Fibroblast of skin of right quadriceps (primary cell): ENCODE results near the gene NOLC1.

Source experiments
- DNase-seq: peaks from one replicate; pipeline ENCODE4 v3.0.0-alpha.2; 2013

NOLC1 gene

DNA sequence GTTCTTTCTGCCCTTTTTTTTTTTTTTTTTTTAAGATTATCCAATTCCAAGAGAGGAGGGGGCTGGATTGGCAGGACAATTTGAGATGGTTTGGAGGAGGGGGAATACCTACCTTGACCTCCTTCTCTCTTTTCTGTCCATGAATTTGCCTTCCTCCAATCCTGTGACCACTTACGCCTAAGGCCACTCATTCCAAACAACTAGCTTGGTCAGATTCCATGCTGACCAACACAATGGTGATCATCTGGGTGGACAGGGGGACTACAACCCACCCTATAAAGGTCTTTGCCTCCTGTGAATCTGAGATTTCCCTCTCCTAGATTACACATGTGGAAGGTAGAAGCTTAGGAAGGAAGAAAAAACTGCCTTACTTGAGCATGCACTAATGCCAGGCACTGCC, 29.7 kb upstream of the NOLC1 start:
- no peak for DNase-seq

DNA sequence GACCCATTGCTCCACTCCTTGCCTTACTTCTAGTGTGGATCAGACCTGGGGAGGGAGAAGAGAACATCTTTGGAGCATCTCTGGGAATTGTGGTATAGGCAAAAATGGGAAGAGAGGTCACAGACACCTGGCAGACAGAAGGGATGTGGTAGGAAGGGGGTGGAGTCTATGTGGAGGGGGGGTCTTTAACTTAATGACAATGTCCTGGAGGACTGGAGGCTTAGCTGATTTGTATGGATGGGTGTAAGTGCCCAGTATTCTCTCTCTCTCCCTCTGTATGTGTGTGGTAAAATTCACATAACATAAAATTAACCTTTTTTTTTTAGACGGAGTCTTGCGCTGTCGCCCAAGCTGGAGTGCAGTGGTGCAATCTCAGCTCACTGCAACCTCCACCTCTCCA, 29.0 kb upstream of the NOLC1 start:
- DNase-seq, result no peak

DNA sequence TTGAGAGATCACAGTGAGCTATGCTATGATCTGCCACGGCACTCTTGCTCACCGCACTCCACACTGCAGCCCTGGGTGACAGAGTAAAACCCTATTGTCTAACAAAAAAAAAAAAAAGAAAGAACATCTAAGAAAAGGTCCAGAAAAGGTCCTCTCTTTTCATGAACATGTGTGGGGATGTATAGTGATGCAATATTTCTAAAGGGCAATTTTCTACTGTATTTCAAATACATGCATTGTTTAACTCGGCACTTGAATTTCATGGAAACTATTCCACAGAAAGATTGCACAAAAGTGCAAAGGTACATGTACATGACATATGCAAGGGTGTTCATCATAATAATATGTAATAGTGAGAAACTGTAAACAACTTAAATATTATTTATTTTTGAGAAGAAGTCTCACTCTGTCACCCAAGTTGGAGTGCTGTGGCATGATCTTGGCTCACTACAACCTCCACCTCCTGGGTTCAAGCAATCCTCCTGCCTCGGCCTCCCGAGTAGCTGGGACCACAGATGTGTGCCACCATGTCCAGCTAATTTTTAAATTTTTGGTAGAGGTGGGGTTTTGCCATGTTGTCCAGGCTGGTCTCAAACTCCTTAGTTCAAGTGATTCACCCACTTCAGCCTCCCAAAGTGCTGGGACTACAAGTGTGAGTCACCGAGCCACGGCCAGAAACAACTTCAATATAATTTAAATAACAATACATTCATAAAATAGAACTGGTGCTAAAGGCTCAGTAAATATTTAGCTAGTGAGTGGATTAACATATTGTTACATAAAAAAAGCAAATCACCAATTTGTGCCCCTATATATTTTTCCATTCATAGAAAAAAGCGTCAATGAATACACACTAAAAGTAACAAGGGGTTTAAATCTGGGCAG, 20.7 kb upstream of the NOLC1 start:
- DNase-seq, result peak; percentile 47

DNA sequence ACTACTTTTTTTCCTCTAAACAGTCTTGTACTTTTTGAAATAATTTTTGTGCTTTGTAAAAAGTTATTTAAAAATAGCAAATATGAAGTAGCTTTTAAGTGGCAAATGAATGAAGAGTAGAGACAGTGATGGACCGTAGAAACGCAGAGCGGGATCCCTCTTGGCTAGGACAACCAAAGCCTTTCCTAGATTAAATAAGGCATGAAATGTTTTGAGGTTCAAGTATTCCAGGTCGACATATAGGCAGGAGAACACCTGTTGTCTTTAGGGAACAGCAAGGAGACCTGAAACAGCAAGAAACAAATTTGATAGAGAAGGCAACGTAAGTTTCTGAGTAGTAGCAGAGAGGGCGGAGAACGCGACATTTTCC, 20.0 kb upstream of the NOLC1 start:
- no peak for DNase-seq

DNA sequence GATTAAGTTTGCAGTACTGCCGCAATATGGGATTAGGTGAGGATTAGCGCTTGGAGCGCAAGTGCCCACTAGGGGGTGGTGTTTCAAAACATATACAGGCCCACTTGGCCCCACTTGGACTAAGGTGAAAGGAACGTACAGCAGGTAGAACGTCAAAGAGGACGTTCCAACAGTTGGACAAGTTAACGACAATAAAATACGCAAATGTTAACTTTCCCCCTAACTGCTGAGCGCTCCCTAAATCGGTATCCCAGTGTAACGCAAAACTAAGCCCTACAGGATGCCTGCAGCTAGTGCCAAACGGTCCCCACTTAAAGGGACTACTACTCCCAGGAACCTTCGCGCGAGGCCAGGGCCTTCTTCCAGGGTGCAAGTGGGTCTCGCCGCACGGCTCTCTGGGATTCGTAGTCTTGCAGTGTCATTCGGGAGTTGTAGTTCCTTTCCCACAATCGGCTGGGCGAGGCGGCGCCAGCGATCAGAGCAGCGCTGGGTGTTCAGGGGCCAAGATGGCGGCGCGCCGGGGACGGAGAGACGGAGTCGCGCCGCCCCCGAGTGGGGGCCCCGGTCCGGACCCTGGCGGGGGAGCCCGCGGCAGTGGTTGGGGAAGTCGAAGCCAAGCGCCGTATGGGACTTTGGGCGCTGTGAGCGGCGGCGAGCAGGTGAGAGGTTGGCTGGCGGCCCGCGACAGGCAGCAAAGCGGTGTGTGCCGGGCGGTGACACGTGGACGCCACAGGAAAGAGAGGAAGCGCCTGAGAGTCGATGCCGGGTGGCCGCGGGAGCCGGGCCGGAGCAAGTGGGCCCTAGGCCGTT, 19.4 kb upstream of the NOLC1 start, which contains the start of gene PPRC1:
PPRC1 (plus strand) TSS at position 478 of the 810 bp plus-strand sequence; CDS start at position 507, 29 bp downstream.
- DNase-seq, result peak; percentile 99

DNA sequence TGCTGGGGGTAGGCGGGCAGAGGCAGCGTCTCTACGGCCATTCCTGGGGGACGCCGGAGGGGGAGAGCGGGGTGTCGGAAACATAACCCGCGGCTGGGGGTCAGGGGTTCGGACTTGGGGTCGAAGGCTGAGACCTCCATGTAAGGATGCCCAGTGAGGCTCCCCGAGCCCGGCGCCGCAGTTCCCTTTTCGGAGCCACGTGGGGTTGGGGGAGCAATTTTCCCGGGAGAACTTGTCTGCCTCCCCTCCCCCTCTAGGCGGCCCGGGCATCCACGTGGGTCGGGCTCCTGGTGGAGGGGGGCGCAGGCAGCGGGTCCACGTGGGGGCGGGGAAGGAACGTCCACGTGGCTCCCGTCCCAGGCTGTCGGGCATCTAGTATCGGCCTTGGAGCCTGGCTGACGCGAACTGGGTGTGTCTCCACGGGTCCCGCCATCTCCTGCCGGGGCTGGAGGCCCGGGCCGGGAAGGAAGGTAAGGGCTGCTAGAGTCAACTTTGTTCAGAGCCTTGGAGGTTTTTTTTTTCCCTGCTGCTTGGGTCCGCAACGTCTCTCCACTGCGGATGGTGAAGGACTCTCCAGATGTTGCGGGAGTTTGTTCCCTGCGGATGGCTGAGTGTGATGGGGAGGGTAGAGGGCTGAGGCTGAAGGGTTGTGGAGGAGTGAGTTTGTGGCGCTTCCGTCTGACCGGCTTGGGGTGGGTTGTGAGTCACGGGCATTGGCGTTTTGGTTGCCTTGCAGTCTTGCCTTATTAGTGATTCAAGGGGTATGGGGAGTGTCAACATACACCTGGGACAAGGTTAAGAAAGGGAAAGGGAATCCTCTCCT, 18.6 kb upstream of the NOLC1 start:
- peak; percentile 82 for DNase-seq

DNA sequence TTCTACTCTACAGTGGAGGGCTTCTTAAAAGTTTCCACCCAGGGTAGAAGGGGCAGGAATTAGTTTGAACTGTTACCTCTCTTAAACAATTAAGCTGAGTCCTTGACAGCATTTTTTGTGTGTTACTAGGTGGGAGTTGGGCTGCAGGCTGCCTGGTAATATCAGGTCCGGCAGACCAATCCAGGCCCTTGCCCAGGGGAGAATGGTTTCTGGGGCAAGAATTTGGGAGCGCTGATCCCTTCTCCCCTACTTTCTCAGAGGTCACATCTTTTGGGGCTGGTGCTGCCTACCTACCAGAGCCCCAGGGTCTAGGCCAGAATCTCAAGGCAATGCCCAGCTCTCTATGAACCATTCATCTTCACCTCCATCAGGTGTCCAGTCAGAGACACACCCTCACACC, 17.8 kb upstream of the NOLC1 start:
- no peak for DNase-seq

DNA sequence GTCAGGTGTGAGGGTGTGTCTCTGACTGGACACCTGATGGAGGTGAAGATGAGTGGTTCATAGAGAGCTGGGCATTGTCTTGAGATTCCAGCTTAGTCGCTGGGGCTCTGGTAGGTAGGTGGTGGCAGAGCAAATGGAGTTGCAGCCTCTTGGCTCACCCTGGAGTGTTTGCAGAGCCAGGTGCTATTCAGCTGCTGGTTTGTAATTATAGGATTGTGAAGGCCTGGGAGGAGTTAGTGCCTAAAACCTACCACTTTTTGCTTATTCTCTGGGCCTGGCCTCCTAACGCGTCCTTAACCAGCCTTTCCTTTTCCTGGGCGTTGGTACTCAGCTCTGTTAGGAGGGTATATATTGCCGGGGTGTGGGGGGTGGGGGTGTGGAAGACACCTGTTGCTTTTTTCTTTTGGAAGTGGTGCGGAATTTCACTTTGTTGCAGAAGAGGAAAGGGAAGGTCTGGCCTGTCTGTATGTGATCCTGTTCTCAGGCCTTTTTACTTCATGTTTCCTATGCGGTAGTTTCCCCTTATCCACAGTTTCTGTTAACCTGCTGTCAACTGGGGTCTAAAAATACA, 16.1 kb upstream of the NOLC1 start:
- no peak for DNase-seq

DNA sequence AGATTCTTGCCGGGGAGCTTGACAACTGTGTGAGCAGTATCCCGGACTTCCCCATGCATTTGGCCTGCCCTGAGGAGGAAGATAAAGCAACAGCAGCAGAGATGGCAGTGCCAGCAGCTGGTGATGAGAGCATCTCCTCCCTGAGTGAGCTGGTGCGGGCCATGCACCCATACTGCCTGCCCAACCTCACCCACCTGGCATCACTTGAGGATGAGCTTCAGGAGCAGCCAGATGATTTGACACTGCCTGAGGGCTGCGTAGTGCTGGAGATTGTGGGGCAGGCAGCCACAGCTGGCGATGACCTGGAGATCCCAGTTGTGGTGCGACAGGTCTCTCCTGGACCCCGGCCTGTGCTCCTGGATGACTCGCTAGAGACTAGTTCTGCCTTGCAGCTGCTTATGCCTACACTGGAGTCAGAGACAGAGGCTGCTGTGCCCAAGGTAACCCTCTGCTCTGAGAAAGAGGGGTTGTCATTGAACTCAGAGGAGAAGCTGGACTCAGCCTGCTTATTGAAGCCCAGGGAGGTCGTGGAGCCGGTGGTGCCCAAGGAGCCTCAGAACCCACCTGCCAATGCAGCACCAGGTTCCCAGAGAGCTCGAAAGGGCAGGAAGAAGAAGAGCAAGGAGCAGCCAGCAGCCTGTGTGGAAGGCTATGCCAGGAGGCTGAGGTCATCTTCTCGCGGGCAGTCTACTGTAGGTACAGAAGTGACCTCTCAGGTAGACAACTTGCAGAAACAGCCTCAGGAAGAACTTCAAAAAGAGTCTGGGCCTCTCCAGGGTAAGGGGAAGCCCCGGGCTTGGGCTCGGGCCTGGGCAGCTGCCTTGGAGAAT, 12.7 kb upstream of the NOLC1 start:
- no peak for DNase-seq

DNA sequence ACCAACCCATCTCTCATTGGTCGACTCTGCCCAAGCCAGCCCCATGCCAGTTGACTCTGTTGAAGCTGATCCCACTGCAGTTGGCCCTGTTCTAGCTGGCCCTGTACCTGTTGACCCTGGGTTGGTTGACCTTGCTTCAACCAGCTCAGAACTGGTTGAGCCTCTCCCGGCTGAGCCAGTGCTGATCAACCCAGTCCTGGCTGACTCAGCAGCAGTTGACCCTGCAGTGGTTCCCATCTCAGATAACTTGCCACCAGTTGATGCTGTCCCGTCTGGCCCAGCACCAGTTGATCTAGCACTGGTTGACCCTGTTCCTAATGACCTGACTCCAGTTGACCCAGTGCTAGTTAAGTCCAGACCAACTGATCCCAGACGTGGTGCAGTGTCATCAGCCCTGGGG, 12.0 kb upstream of the NOLC1 start:
- no peak for DNase-seq

DNA sequence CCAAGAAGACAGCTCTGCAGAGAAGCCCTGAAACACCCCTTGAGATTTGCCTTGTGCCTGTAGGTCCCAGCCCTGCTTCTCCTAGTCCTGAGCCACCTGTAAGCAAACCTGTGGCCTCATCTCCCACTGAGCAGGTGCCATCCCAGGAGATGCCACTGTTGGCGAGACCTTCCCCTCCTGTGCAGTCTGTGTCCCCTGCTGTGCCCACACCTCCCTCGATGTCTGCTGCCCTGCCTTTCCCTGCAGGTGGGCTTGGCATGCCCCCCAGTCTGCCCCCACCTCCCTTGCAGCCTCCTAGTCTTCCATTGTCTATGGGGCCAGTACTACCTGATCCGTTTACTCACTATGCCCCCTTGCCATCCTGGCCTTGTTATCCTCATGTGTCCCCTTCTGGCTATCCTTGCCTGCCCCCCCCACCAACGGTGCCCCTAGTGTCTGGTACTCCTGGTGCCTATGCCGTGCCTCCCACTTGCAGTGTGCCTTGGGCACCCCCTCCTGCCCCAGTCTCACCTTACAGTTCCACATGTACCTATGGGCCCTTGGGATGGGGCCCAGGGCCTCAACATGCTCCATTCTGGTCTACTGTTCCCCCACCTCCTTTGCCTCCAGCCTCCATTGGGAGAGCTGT, 11.2 kb upstream of the NOLC1 start:
- no peak for DNase-seq

DNA sequence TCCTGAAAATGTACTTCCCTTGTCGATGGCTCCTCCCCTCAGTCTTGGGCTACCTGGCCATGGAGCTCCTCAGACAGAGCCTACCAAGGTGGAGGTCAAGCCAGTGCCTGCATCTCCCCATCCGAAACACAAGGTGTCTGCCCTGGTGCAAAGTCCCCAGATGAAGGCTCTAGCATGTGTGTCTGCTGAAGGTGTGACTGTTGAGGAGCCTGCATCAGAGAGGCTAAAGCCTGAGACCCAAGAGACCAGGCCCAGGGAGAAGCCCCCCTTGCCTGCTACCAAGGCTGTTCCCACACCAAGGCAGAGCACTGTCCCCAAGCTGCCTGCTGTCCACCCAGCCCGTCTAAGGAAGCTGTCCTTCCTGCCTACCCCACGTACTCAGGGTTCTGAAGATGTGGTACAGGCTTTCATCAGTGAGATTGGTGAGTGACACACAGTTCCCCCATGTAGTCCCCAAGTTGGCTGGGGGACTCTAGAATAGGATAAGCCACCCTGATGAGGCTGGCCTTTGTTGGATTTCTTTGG, 10.5 kb upstream of the NOLC1 start:
- no peak for DNase-seq

DNA sequence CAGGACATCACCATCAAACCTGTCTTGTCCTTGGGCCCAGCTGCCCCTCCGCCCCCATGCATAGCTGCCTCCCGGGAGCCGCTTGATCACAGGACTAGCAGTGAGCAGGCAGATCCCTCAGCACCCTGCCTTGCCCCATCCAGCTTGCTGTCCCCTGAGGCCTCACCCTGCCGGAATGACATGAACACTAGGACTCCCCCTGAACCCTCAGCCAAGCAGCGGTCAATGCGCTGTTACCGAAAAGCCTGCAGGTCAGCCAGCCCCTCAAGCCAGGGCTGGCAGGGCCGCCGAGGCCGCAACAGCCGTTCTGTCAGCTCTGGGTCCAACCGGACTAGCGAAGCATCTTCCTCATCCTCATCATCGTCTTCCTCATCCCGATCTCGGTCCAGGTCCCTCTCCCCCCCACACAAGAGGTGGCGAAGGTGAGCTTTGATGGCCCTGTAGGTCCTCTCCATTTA, 5.2 kb upstream of the NOLC1 start:
- DNase-seq, result no peak

DNA sequence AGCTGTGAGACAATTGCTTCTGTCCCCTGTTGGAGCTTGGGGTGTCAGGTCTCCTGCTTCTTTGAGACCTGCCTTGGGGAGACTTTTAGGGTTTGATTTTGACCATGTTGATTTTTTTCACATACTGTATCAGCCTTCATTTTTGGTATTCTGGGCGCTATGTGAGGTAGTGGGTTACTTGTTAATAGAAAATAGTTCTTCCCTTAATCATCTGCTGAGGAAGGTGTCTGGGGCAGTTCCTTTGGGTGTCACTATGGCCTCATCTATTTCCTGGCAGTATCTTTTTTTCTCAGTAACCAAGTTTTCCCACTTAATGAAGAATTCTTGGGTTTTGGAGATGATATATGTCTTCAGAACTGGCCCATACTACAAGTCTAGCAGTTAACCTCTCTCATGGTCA, 4.6 kb upstream of the NOLC1 start:
- no peak for DNase-seq

DNA sequence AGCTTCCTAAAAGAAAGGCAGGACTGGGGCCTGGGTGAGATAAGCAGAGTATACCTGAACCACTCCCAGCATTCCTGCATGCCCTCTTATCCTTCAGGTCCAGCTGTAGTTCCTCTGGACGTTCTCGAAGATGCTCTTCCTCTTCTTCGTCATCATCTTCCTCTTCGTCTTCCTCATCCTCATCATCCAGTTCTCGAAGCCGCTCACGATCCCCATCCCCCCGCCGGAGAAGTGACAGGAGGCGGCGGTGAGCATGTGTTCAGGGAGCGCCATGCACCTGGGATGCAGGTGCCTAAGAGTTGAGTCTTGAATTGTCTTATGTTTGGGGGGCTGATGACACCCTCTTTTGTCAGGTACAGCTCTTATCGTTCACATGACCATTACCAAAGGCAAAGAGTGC, 3.9 kb upstream of the NOLC1 start:
- no peak for DNase-seq

DNA sequence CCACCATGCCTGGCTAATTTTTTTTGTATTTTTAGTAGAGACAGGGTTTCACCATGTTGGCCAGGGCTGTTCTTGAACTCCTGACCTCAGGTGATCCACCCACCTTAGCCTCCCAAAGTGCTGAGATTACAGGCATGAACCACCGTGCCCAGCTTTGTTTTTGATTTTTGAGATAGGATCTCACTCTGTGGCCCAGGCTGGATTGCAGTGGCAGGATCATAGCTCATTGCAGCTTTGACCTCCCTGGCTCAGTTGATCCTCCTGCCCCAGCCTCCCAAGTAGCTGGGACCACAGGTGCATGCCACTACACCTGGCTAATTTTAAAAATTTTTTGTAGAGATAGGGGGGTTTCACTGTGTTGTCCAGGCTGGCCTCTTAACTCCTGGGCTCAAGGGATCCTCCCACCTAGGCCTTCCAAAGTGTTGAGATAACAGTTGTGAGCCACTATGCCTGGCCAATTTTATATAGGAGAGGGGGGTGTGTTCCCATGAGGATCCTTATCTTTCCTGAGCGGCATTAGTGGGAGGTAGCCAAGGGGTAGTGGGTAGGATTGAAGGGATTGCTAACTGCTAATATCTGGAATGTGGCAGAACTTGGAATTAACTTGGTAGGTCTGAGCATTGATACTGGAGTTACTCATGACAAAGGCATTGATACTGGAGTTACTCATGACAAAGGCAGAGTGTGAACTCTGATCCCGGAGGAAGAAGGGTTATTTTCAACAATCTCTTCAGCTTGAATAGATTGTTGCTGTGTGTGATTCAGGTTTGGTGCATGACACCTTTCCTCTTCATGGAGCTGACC, 1.0 kb upstream of the NOLC1 start:
- DNase-seq, result peak; percentile 72

DNA sequence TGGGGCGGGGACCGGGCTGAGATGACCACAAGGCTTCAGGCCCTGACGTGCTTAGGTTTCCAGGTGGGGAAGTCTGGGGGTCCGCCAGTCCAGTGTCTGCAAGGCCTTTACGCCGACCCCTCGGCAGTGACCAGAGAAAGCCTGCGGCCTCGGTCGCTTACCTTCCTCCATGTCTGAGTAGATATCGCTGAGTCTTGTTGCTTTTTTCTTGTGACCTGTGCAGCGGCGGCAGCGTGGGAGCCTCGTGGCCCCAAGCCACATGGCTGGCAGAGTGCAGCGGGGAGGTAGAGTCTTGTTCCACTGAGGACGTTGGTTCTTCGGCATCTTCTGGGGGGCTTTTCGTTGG, 329 bp downstream of the NOLC1 start:
- DNase-seq, result no peak

DNA sequence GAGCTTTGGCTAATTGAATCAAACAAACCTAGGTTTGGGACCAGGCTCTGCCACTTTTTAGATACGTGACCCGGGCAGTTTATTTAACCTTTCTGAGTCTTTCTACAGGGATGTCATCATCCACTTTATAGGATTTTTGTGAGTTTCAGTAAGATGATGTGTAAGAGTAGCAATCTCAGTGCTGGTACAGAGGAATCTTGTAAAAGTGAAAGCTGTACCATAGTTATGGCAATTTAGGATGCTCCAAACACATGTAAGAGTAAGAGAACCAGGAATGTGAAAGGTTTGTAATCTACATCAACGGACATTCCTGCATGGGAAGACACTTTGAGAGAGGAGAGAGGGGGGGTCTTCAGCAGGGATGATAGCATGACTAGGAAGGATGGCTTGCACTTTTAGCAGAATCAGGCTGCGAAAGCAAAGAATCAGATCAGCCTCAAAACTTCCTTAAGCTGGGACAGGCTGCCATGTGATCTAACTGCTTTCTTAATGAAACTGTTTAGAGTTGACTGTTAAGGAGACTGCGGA, 968 bp downstream of the NOLC1 start:
- no peak for DNase-seq

DNA sequence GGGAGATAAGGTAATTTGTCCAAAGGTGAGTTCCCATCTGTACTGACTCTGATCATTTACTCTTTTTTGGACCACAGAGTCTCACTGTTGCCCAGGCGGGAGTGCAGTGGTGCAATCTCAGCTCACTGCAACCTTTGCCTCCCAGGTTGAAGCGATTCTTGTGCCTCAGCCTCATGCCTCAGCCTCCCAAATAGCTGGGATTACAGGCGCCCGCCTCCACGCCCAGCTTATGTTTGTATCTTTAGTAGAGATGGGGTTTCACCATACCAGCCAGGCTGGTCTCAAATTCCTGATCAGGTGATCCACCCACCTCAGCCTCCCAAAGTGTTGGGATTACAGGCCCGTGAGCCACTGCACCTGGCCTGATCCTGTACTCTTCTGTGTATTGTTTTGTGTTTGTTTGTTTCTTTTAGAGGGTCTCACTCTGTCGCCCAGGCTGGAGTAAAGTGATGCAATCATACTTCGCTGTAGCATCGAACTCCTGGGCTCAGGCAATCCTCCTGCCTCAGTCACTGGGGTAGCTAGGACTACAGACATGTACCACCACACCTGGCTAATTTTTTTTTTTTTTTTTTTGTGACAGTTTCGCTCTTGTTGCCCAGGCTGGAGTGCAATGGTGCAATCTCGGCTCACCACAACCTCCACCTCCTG, 2.4 kb downstream of the NOLC1 start:
- no peak for DNase-seq

DNA sequence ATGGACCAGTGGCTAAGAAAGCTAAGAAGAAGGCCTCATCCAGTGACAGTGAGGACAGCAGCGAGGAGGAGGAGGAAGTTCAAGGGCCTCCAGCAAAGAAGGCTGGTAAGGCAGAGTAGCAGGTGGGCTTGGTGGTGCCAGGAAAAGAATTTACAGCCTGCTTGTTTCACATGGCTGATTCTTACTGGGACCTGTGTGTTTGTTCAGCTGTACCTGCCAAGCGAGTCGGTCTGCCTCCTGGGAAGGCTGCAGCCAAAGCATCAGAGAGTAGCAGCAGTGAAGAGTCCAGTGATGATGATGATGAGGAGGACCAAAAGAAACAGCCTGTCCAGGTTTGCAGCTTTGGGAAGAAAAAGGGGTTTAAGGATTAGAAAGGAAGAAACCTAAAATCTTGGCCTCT, 5.0 kb downstream of the NOLC1 start:
- no peak for DNase-seq
